Activated T-cell treated with anti-CD3 and anti-CD28 coated beads, Interleukin-2, amount 50 U/mL, for 24 hours (primary cell): ENCODE results near the gene GRIA3.

Experiments used
- DNase-seq: peaks from one replicate; pipeline ENCODE4 v3.0.0-alpha.2; 2020
- H3K27ac Mint-ChIP-seq: 2 replicates; pipeline ENCODE4 v1.8.0; 2020; ENCODE audit warnings: mild to moderate bottlenecking, mixed read lengths
- H3K27me3 Mint-ChIP-seq: 2 replicates; pipeline ENCODE4 v1.8.0; 2020; ENCODE audit warnings: mixed read lengths
- H3K36me3 Mint-ChIP-seq: 2 replicates; pipeline ENCODE4 v1.8.0; 2020; ENCODE audit warnings: low read depth, mixed read lengths
- H3K4me1 Mint-ChIP-seq: 2 replicates; pipeline ENCODE4 v1.8.0; 2020; ENCODE audit warnings: low read depth, mixed read lengths
- H3K4me3 Mint-ChIP-seq: 2 replicates; pipeline ENCODE4 v1.8.0; 2020; ENCODE audit warnings: mild to moderate bottlenecking, moderate library complexity, mixed read lengths
- H3K9me3 Mint-ChIP-seq: 2 replicates; pipeline ENCODE4 v1.8.0; 2020; ENCODE audit warnings: mixed read lengths

GRIA3 gene

DNA sequence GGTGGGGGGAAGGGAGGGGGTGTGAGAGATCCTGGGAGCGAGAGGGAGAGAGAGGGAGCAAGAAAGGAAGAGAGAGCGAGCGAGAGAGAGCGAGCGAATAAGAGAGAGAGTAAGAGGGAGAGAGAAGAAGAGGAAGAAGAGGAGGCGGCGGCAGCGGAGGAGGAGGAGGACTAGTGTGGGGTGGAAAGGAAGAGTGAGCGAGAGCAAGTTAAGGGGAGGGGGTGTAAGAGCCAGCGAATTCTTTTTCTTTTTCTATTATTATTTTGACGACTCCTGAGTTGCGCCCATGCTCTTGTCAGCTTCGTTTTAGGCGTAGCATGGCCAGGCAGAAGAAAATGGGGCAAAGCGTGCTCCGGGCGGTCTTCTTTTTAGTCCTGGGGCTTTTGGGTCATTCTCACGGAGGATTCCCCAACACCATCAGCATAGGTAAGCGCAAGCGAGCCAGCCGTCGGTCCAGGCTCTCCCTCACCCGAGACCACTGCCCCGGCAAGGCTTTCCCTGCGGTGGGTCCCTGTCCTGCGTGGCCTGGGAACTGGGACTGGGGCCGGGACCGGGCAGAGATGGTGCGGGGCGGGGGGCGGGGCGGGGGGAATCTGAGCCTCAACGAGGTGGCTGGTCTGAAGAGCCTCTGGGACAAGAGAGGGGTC lies at the start of gene GRIA3:
Gene GRIA3, plus strand, starts transcription at position 60 of the 647 bp plus-strand sequence. Its CDS starts 258 bp downstream, at position 318.
- Mint-ChIP-seq H3K27ac (no peak within 1 kb of the TSS), H3K36me3 (no peaks in the 10 kb centered on the region), H3K27me3 (peaks cover 86% of the 10 kb centered on the region), H3K4me3 (no peak within 1 kb of the TSS), H3K4me1 (no peaks in the 10 kb centered on the region), H3K9me3 (no peaks in the 10 kb centered on the region)
- no peak for DNase-seq

GRCh38 chrX:123138473-123138872 lies 45.6 kb upstream of the GRIA3 start:
- no peak overlapping the region for H3K4me3 Mint-ChIP-seq
- H3K9me3 Mint-ChIP-seq, result no peaks in the 10 kb centered on the region
- DNase-seq, result no peak
- no peaks in the 10 kb centered on the region for H3K4me1 Mint-ChIP-seq
- H3K27me3 Mint-ChIP-seq, result peaks cover 4% of the 10 kb centered on the region
- no peaks in the 10 kb centered on the region for H3K36me3 Mint-ChIP-seq
- no peak overlapping the region for H3K27ac Mint-ChIP-seq

GRCh38 chrX:123140454-123140853 lies 43.6 kb upstream of the GRIA3 start:
- no peaks in the 10 kb centered on the region for H3K9me3 Mint-ChIP-seq
- H3K27ac Mint-ChIP-seq, result no peak overlapping the region
- H3K4me3 Mint-ChIP-seq, result no peak overlapping the region
- H3K36me3 Mint-ChIP-seq, result no peaks in the 10 kb centered on the region
- DNase-seq, result no peak
- H3K27me3 Mint-ChIP-seq, result peaks cover 4% of the 10 kb centered on the region
- H3K4me1 Mint-ChIP-seq, result no peaks in the 10 kb centered on the region

- Mint-ChIP-seq H3K27ac (no peak overlapping the region), H3K9me3 (no peaks in the 10 kb centered on the region), H3K36me3 (no peaks in the 10 kb centered on the region), H3K4me3 (no peak overlapping the region), H3K4me1 (no peaks in the 10 kb centered on the region), H3K27me3 (peaks cover 4% of the 10 kb centered on the region)
- DNase-seq, result no peak
Measured at GRCh38 chrX:123140904-123141303, 43.2 kb upstream of the GRIA3 start.

GRCh38 chrX:123153846-123154335 lies 30.2 kb upstream of the GRIA3 start:
- DNase-seq, result no peak
- no peaks in the 10 kb centered on the region for H3K4me1 Mint-ChIP-seq
- H3K36me3 Mint-ChIP-seq, result no peaks in the 10 kb centered on the region
- H3K27me3 Mint-ChIP-seq, result no peaks in the 10 kb centered on the region
- no peaks in the 10 kb centered on the region for H3K9me3 Mint-ChIP-seq
- H3K27ac Mint-ChIP-seq, result no peak overlapping the region
- H3K4me3 Mint-ChIP-seq, result no peak overlapping the region

- H3K27me3 Mint-ChIP-seq, result no peaks in the 10 kb centered on the region
- no peaks in the 10 kb centered on the region for H3K9me3 Mint-ChIP-seq
- H3K36me3 Mint-ChIP-seq, result no peaks in the 10 kb centered on the region
- no peak for DNase-seq
- H3K27ac Mint-ChIP-seq, result no peak overlapping the region
- no peaks in the 10 kb centered on the region for H3K4me1 Mint-ChIP-seq
- H3K4me3 Mint-ChIP-seq, result no peak overlapping the region
Measured at GRCh38 chrX:123155327-123155726, 28.8 kb upstream of the GRIA3 start.

- H3K4me1 Mint-ChIP-seq, result no peaks in the 10 kb centered on the region
- H3K27me3 Mint-ChIP-seq, result no peaks in the 10 kb centered on the region
- H3K36me3 Mint-ChIP-seq, result no peaks in the 10 kb centered on the region
- peaks cover 7% of the 10 kb centered on the region for H3K9me3 Mint-ChIP-seq
- no peak overlapping the region for H3K27ac Mint-ChIP-seq
- DNase-seq, result no peak
- H3K4me3 Mint-ChIP-seq, result no peak overlapping the region
Measured at GRCh38 chrX:123157586-123157985, 26.5 kb upstream of the GRIA3 start.

DNA sequence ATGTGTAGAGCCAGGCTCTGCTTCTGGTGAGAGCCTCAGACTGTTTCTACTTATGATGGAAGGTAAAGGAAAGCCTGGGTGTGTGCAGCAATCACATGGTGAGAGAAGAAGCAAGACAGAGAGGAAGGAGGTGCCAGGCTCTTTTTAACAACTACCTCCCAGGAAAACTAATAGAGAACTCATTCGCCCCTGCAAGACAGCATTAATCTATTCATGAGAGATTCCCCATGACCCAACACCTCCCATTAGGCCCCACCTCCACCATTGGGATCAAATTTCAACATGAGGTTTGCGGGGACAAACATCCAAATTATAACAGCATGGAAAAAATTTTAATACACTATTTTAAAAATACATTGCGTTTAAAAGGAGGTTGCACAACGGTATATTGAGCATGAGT lies 24.7 kb upstream of the GRIA3 start:
- no peaks in the 10 kb centered on the region for H3K36me3 Mint-ChIP-seq
- no peaks in the 10 kb centered on the region for H3K4me1 Mint-ChIP-seq
- no peaks in the 10 kb centered on the region for H3K27me3 Mint-ChIP-seq
- no peak overlapping the region for H3K27ac Mint-ChIP-seq
- H3K9me3 Mint-ChIP-seq, result peaks cover 7% of the 10 kb centered on the region
- DNase-seq, result no peak
- H3K4me3 Mint-ChIP-seq, result no peak overlapping the region

- Mint-ChIP-seq H3K4me3 (no peak overlapping the region), H3K27me3 (peaks cover 9% of the 10 kb centered on the region), H3K27ac (no peak overlapping the region), H3K4me1 (no peaks in the 10 kb centered on the region), H3K36me3 (no peaks in the 10 kb centered on the region), H3K9me3 (no peaks in the 10 kb centered on the region)
- DNase-seq, result no peak
Measured at GRCh38 chrX:123167621-123168020, 16.5 kb upstream of the GRIA3 start.

- H3K27me3 Mint-ChIP-seq, result peaks cover 15% of the 10 kb centered on the region
- H3K9me3 Mint-ChIP-seq, result no peaks in the 10 kb centered on the region
- H3K4me3 Mint-ChIP-seq, result no peak overlapping the region
- DNase-seq, result no peak
- no peak overlapping the region for H3K27ac Mint-ChIP-seq
- H3K36me3 Mint-ChIP-seq, result no peaks in the 10 kb centered on the region
- no peaks in the 10 kb centered on the region for H3K4me1 Mint-ChIP-seq
Measured at GRCh38 chrX:123169247-123169901, 14.7 kb upstream of the GRIA3 start.

DNA sequence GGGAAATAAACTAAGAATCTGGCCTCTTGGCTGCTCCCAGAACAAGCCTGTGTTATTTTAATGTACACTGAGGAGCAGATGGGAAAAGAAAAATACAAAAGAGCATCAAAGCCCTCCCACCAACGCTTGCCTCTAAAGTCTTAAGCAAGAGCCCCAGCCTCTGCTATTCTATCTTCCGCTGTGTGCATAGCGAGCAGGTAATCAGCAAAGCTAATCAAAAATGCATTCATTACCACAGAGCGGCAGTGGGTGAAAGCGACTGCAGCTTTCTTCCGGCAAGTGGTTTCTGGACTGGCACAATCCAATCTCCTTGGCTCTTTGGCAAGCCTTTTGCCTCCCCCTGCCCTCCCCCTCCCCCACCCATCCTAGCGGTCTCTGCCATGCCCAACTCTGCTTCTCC lies 13.5 kb upstream of the GRIA3 start:
- peaks cover 15% of the 10 kb centered on the region for H3K27me3 Mint-ChIP-seq
- no peaks in the 10 kb centered on the region for H3K9me3 Mint-ChIP-seq
- DNase-seq, result no peak
- no peak overlapping the region for H3K27ac Mint-ChIP-seq
- H3K36me3 Mint-ChIP-seq, result no peaks in the 10 kb centered on the region
- no peak overlapping the region for H3K4me3 Mint-ChIP-seq
- no peaks in the 10 kb centered on the region for H3K4me1 Mint-ChIP-seq

DNA sequence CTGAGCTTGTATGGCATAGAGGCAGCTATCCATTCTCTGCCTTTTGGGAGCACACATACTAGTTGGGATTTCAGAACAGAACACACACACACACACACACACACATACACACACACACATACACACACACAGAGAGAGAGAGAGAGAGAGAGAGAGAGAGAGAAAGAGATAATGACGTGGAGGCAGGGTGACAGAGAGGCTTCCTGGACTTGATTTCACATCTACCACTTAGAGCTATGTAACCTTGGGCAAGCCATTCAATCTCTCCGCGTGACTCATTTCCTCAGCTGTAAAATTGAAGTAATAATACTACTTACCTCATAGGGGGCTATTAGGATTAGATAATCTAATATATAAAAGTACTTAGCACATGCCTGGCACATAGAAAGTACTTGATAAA lies 12.3 kb upstream of the GRIA3 start:
- Mint-ChIP-seq H3K4me1 (no peaks in the 10 kb centered on the region), H3K27ac (no peak overlapping the region), H3K27me3 (peaks cover 15% of the 10 kb centered on the region), H3K36me3 (no peaks in the 10 kb centered on the region), H3K4me3 (no peak overlapping the region), H3K9me3 (no peaks in the 10 kb centered on the region)
- no peak for DNase-seq

DNA sequence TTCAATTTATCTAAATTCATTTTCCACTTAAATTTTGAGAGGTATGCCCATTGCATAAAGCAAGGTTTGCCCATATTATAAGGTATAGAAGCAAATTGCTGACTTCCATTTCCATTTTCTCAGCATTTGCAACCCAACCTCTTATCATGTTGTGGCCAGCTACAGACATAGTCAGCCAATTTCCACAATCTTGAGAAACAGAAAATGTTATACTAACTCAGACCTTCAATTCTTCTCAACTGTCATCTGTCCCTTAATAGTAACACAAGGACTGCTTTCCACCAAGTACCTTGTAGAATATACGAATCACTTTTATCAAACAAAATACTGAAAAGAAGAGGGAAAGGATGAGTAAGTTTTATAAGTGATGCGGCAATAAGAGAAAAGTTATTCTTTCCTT lies 11.2 kb upstream of the GRIA3 start:
- Mint-ChIP-seq H3K36me3 (no peaks in the 10 kb centered on the region), H3K27me3 (peaks cover 20% of the 10 kb centered on the region), H3K9me3 (no peaks in the 10 kb centered on the region), H3K27ac (no peak overlapping the region), H3K4me3 (no peak overlapping the region), H3K4me1 (no peaks in the 10 kb centered on the region)
- no peak for DNase-seq

- Mint-ChIP-seq H3K36me3 (no peaks in the 10 kb centered on the region), H3K4me1 (no peaks in the 10 kb centered on the region), H3K4me3 (no peak overlapping the region), H3K9me3 (no peaks in the 10 kb centered on the region), H3K27ac (no peak overlapping the region), H3K27me3 (peaks cover 20% of the 10 kb centered on the region)
- DNase-seq, result no peak
Measured at GRCh38 chrX:123173833-123174232, 10.2 kb upstream of the GRIA3 start.

GRCh38 chrX:123175366-123176122 lies 8.5 kb upstream of the GRIA3 start:
- Mint-ChIP-seq H3K4me3 (no peak overlapping the region), H3K9me3 (no peaks in the 10 kb centered on the region), H3K27ac (no peak overlapping the region), H3K27me3 (peaks cover 29% of the 10 kb centered on the region), H3K36me3 (no peaks in the 10 kb centered on the region), H3K4me1 (no peaks in the 10 kb centered on the region)
- DNase-seq, result no peak
